HG02852 (cell line): Measurements from ENCODE around the gene PPP1R1A.

Source experiments
- ATAC-seq: cut with Tn5 transposase; IDR thresholded peaks from one replicate; pipeline ENCODE4 v1.9.1; 2021; ENCODE audit warnings: mild to moderate bottlenecking, moderate library complexity; ENCODE audit not compliant: unreplicated experiment

Gene PPP1R1A

GRCh38 chr12:54588110-54588889 is at the start of gene PPP1R1A:
TSS of gene PPP1R1A (minus strand) at chr12:54588659. CDS start at chr12:54588488, 171 bp downstream.
- no peak for ATAC-seq

GRCh38 chr12:54634795-54635194 is 46.3 kb upstream of the PPP1R1A start, which contains the start of gene LACRT:
TSS of gene LACRT (minus strand) at chr12:54634895. CDS start at chr12:54634841, 54 bp downstream.
- ATAC-seq = no peak

GRCh38 chr12:54631988-54632728 is 43.7 kb upstream of the PPP1R1A start:
- ATAC-seq = no peak

GRCh38 chr12:54631551-54631950 is 43.1 kb upstream of the PPP1R1A start:
- ATAC-seq = no peak

GRCh38 chr12:54629925-54630324 is 41.5 kb upstream of the PPP1R1A start:
- ATAC-seq = no peak

GRCh38 chr12:54628186-54628846 is 39.9 kb upstream of the PPP1R1A start:
- ATAC-seq = no peak

GRCh38 chr12:54627304-54627703 is 38.8 kb upstream of the PPP1R1A start:
- ATAC-seq = no peak

GRCh38 chr12:54625598-54625997 is 37.1 kb upstream of the PPP1R1A start:
- no peak for ATAC-seq

GRCh38 chr12:54624315-54625279 is 36.1 kb upstream of the PPP1R1A start:
- no peak for ATAC-seq

GRCh38 chr12:54622463-54623183 is 34.2 kb upstream of the PPP1R1A start:
- no peak for ATAC-seq

GRCh38 chr12:54616933-54617680 is 28.6 kb upstream of the PPP1R1A start:
- ATAC-seq = no peak

GRCh38 chr12:54612225-54612750 is 23.8 kb upstream of the PPP1R1A start:
- ATAC-seq = no peak

- ATAC-seq = no peak
Measured at GRCh38 chr12:54611715-54612149, 23.3 kb upstream of the PPP1R1A start.

- no peak for ATAC-seq
Measured at GRCh38 chr12:54608769-54609168, 20.3 kb upstream of the PPP1R1A start.

- ATAC-seq = no peak
Measured at GRCh38 chr12:54608156-54608555, 19.7 kb upstream of the PPP1R1A start.

GRCh38 chr12:54606556-54606955 is 18.1 kb upstream of the PPP1R1A start:
- no peak for ATAC-seq

- no peak for ATAC-seq
Measured at GRCh38 chr12:54605138-54605970, 16.9 kb upstream of the PPP1R1A start.

GRCh38 chr12:54604436-54604835 is 16.0 kb upstream of the PPP1R1A start:
- no peak for ATAC-seq
